ENCODE data around the gene QSOX2. TPM values are rescaled to one million over a fixed set of nuclear protein-coding genes. Genes with fewer than 3 reads are reported as not detected.

The QSOX2 gene
- total RNA-seq, 4 donors from 2014 or later, result 2.9 to 7.1 (median 5.5) TPM

GRCh38 chr9:136204145-136204805 is 41.3 kb downstream of the QSOX2 start:
- intact Hi-C loops (cut with DNase I), result loop anchor here (10.0 kb wide), 1 partner anchor 59 kb away; no protein-coding TSS in a partner anchor
- no peak for TF ChIP-seq POLR2A (IDR thresholded peaks at IDR 0.05)
- TF ChIP-seq CTCF (IDR thresholded peaks at IDR 0.05), result no peak
- DNase-seq, result no peak
- Histone ChIP-seq H3K9me3 (no peaks in the 10 kb centered on the region), H3K4me1 (peaks cover 3 to 30% (median 4%) of the 10 kb centered on the region in 3 donors), H3K27ac (no peak overlapping the region), H3K27me3 (peaks cover 35 to 69% (median 49%) of the 10 kb centered on the region in 4 donors), H3K36me3 (peaks cover 0 to 17% (median 5%) of the 10 kb centered on the region in 3 donors), H3K4me3 (no peak overlapping the region)
- WGBS, 2 donors, result 44 to 79% methylated on average over 5 to 12 of the region's 25 CpGs

GRCh38 chr9:136203408-136204144 is 42.0 kb downstream of the QSOX2 start:
- Histone ChIP-seq H3K4me1 (peaks cover 5 to 37% (median 11%) of the 10 kb centered on the region in 3 donors), H3K27me3 (peaks cover 41 to 76% (median 51%) of the 10 kb centered on the region in 4 donors), H3K36me3 (peaks cover 0 to 10% (median 0%) of the 10 kb centered on the region in 3 donors), H3K27ac (no peak overlapping the region), H3K4me3 (no peak overlapping the region), H3K9me3 (no peaks in the 10 kb centered on the region)
- TF ChIP-seq CTCF (IDR thresholded peaks at IDR 0.05) (no peak), POLR2A (IDR thresholded peaks at IDR 0.05) (no peak)
- DNase-seq, result no peak
- WGBS, 2 donors, result 10% methylated on average over 6 of the region's 33 CpGs; no CpG with 5 or more reads in 1 of the 2 donors
- intact Hi-C loops (cut with DNase I), result loop anchor here (10.0 kb wide), 1 partner anchor 59 kb away; no protein-coding TSS in a partner anchor

DNA sequence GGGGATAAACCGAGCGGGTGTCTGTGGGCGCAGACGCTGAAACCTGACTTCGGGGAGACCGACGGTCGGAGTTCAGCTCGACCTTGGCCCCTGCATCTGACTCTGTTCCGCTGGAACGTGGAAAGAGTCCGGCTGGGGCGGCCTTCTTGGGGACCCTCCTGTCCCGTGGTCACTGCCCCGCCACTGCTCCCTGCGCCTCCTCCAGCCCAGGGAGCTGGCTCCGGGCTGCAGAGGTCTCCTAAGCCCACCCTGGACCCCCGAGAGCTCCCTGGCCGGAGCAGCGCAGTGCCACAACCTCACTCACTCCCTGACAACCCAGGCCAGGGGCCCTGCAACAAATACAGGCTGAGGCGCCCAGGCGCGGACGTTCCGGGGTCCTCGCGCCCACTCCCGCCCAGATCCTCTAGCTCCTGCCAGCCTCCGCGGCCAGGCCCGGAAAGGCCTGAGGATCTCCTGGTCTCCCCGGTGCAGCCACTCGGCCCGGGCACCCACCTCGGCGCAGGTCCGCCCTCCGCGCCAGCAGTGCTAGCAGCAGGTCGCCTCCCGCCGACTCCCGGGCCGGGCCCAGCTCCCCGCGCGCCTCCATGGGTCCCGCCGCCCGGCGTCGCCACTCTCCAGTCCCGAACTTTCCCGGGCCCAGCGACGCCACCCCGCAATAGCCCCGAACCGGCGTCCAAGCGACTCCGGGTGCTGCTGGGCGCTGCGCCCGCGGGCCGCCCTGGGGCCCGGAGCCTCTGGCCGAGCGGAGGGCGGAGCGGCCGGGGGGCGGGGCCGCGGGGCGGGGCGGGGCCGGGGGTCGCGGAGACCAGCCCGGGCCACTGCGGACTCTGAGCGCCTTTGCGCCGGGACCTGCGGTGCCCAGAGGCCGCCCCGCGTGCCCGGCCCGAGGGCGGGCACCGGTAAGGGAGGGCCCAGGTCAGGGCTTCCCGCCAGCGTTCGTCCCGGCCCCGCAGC is 42.9 kb downstream of the QSOX2 start:
- Histone ChIP-seq H3K36me3 (peaks cover 0 to 3% (median 0%) of the 10 kb centered on the region in 3 donors), H3K27me3 (peaks cover 42 to 85% (median 60%) of the 10 kb centered on the region in 4 donors), H3K9me3 (no peaks in the 10 kb centered on the region), H3K27ac (no peak overlapping the region), H3K4me1 (peaks cover 8 to 45% (median 15%) of the 10 kb centered on the region in 3 donors), H3K4me3 (no peak overlapping the region)
- intact Hi-C loops (cut with DNase I), result loop anchor here (10.0 kb wide), 1 partner anchor 58 kb away; no protein-coding TSS in a partner anchor
- TF ChIP-seq POLR2A (IDR thresholded peaks at IDR 0.05), result no peak
- no peak for TF ChIP-seq CTCF (IDR thresholded peaks at IDR 0.05)
- DNase-seq, result no peak
- 0 to 34% methylated on average over 1 to 8 of the region's 99 CpGs for WGBS, 2 donors

DNA sequence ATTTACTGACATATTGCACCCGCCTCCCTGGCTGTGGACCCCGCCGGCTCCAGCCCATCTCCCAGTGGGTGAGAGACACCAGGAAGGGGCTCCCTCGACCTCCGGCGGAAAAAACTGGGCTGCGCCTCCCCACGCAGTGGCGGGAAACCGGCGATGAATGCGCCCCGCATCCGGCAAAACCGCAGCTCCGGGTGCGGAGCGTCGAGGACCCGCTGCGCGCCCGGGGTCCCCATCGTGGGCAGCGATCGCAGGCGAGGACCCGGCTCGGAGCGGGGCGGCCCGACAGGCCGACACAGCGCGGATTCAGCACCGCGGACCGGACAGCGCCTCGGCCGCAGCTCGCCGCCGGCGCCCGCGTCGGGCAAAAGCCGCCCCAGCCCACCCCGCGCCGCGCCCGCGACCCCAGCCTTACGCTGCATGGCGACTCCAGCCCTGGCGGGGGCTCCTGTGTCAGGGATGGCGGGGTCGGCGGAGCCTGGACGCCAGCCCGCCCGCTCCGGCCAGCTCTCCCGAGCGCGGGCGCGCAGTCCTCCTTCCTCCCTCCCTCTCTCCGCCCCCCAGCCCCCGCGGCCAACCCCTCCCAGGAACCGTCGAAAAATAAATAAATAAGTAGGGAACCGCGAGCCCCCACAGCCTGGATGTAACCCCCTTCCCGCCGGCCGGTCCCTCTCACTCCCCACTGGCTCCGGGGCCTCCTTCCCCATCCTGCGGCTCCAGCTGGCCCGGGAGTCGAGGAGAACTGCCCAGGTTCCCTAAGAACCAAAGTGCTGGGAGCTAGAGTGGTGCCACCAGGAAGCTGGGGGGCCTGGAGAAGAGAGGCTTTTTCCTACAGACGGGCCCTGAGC is 43.8 kb downstream of the QSOX2 start:
- TF ChIP-seq POLR2A (IDR thresholded peaks at IDR 0.05), result no peak
- 27 to 40% methylated on average over 1 to 14 of the region's 85 CpGs for WGBS, 2 donors
- peaks cover 12 to 53% (median 15%) of the 10 kb centered on the region in 3 donors for H3K4me1 ChIP-seq
- H3K27ac ChIP-seq, result no peak overlapping the region
- intact Hi-C loops (cut with DNase I), result loop anchor here (10.0 kb wide), 1 partner anchor 57 kb away; no protein-coding TSS in a partner anchor
- DNase-seq, result no peak
- H3K9me3 ChIP-seq, result no peaks in the 10 kb centered on the region
- H3K4me3 ChIP-seq, result no peak overlapping the region
- no peaks in the 10 kb centered on the region for H3K36me3 ChIP-seq
- peaks cover 51 to 94% (median 68%) of the 10 kb centered on the region in 4 donors for H3K27me3 ChIP-seq
